AG04450 (cell line): ENCODE results near the gene CHD3. TPM values are rescaled to one million over a fixed set of nuclear protein-coding genes. Genes with fewer than 3 reads are reported as not detected.

ENCODE experiments used
- CTCF ChIA-PET: fragments of 300-600, 350-600 bp; formaldehyde crosslinking; extraction: SDS; loops from one replicate; lab custom pipeline; 2022; ENCODE audit warnings: antibody characterized with exemption, inconsistent platforms; lab: Charles Lee
- POLR2A ChIA-PET: fragments of 350-600 bp; formaldehyde crosslinking; extraction: SDS; loops from one replicate; lab custom pipeline; 2021; ENCODE audit warnings: antibody characterized with exemption, inconsistent platforms; lab: Yijun Ruan, JAX
- DNase-seq: peaks from one replicate; pipeline ENCODE4 v3.0.0-alpha.2; 2011; ENCODE audit warnings: low read depth, low spot score
- H3K27ac ChIP-seq: one replicate; pipeline ENCODE4 v1.5.1; 2012; ENCODE audit warnings: low read depth, low read length, control low read depth
- H3K27me3 ChIP-seq: one replicate; pipeline ENCODE4 v1.6.0; 2012; ENCODE audit warnings: low read length; ENCODE audit not compliant: control insufficient read depth, insufficient read depth
- H3K4me3 ChIP-seq: 2 replicates; pipeline ENCODE4 v1.5.1; 2011; ENCODE audit warnings: mild to moderate bottlenecking, low read depth, low read length, control low read depth
- H3K9me3 ChIP-seq: 2 replicates; pipeline ENCODE4 v1.5.1; 2012; ENCODE audit warnings: low read length; ENCODE audit not compliant: control insufficient read depth, insufficient read depth
- CTCF ChIP-seq: IDR thresholded peaks from 2 replicates; pipeline ENCODE4 v1.5.1; 2011; ENCODE audit warnings: low read depth, low read length, control low read depth, inconsistent platforms
- polyA plus RNA-seq: library from polyadenylated mRNA; depleted of rRNA; stranded (reverse); fragments of >200 nt; gene quantifications from 2 replicates; pipeline ENCODE4 v1.2.3, GENCODE V29; 2011

CHD3 gene
- polyA plus RNA-seq, 1 experiment: 50.0 TPM

GRCh38 chr17:7840875-7841274 lies 47.7 kb upstream of the CHD3 start:
- TF ChIP-seq CTCF: no peak
- ChIA-PET POLR2A (no interaction called here), CTCF (interaction anchor here (1.0 kb wide), 1 partner anchor 11 kb away, joined by 3 read pairs; no protein-coding TSS in a partner anchor)
- DNase-seq: no peak
- H3K27ac ChIP-seq: peak overlapping the region; percentile 99
- H3K9me3 ChIP-seq: peaks cover 4% of the 10 kb centered on the region; the same call in 1 of the 2 replicates
- no peaks in the 10 kb centered on the region for H3K27me3 ChIP-seq
- H3K4me3 ChIP-seq: peak overlapping the region; percentile 59

GRCh38 chr17:7841396-7841914 lies 47.1 kb upstream of the CHD3 start:
- Histone ChIP-seq H3K27ac (peak overlapping the region; percentile 99), H3K27me3 (no peaks in the 10 kb centered on the region), H3K4me3 (peak overlapping the region; percentile 59), H3K9me3 (peaks cover 4% of the 10 kb centered on the region; the same call in 1 of the 2 replicates)
- DNase-seq: peak; percentile 55
- no peak for TF ChIP-seq CTCF
- ChIA-PET POLR2A (interaction anchor here (1.0 to 2.1 kb wide), 3 partner anchors 15 to 332 kb away, joined by 3 to 16 read pairs (median 4); partner anchors contain the start of gene NAA38), CTCF (no interaction called here)

GRCh38 chr17:7841915-7842379 lies 46.6 kb upstream of the CHD3 start:
- H3K27ac ChIP-seq: peak overlapping the region; percentile 99
- POLR2A ChIA-PET: interaction anchor here (0.6 to 2.1 kb wide), 5 partner anchors 15 to 331 kb away, joined by 3 to 16 read pairs (median 4); partner anchors contain the start of gene NAA38
- no peaks in the 10 kb centered on the region for H3K27me3 ChIP-seq
- H3K9me3 ChIP-seq: peaks cover 4% of the 10 kb centered on the region; the same call in 1 of the 2 replicates
- CTCF ChIA-PET: no interaction called here
- DNase-seq: peak; percentile 62
- TF ChIP-seq CTCF: no peak
- peak overlapping the region; percentile 59 for H3K4me3 ChIP-seq

GRCh38 chr17:7842380-7843256 lies 46.0 kb upstream of the CHD3 start:
- TF ChIP-seq CTCF: no peak
- H3K27ac ChIP-seq: peak overlapping the region; percentile 99
- H3K4me3 ChIP-seq: peak overlapping the region; percentile 59
- ChIA-PET CTCF (interaction anchor here (1.0 kb wide), 1 partner anchor 8 kb away, joined by 3 read pairs; no protein-coding TSS in a partner anchor), POLR2A (interaction anchor here (0.6 to 2.1 kb wide), 5 partner anchors 14 to 331 kb away, joined by 3 to 16 read pairs (median 4); partner anchors contain the start of gene NAA38)
- peaks cover 4% of the 10 kb centered on the region; the same call in 1 of the 2 replicates for H3K9me3 ChIP-seq
- no peaks in the 10 kb centered on the region for H3K27me3 ChIP-seq
- DNase-seq: peak; percentile 81
